ENCODE measurements around the gene RERE. TPM values are rescaled to one million over a fixed set of nuclear protein-coding genes. Genes with fewer than 3 reads are reported as not detected.

Gene RERE
- polyA plus RNA-seq, 1 of the 3 experiments (the other 2 are of a cell fraction): 8.1 TPM

DNA sequence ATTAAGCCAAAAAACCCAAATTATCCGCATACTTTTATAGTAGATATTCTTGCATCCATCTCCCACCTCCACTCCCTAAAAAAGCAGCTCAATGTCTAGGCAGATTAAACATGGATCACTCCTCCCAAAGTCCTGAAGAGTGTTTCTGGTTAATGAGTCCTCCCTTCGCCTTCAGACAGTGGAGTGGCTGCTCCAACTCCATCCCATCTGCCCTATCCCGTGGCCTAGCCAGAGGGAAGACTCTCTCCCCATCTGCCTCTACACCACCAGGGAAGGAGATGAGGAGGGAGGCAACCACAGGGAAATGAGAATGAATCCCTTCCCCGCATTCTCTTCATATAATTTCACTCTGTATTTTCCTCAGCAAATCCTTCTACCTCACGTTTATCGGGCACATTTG lies 395.7 kb downstream of the RERE start:
- Histone ChIP-seq H3K36me3 (replicated peaks in 1 of 2; ENCODE audit: control insufficient read depth in 1 of 2, insufficient read depth in 2 of 2, low read length in 1 of 2) (peaks cover 32 to 44% of the 10 kb centered on the region in 2 experiments), H3K4me1 (ENCODE audit: control insufficient read depth in 1 of 2, insufficient read depth in 2 of 2, low read depth in 1 of 2, low read length in 1 of 2) (peaks cover 31 to 35% of the 10 kb centered on the region in 2 experiments; a peak in 3 of 4 replicates), H2AFZ (ENCODE audit: low read depth) (no peak overlapping the region), H3K9me2 (no peaks in the 10 kb centered on the region), H3K27me3 (ENCODE audit: insufficient read depth) (no peaks in the 10 kb centered on the region), H3K27ac (ENCODE audit: low read depth in 2 of 2, low read length in 1 of 2) (peak overlapping the region; percentile 55 to 83), H3K79me2 (ENCODE audit: insufficient read depth) (peaks cover 65% of the 10 kb centered on the region), H3K9me3 (no peaks in the 10 kb centered on the region), H3K4me2 (peak overlapping the region; percentile 89), H3K9ac (peak overlapping the region; percentile 87; the same call in 1 of the 2 replicates), H3K4me3 (ENCODE audit: low read depth in 2 of 2, low read length in 1 of 2) (peak overlapping the region; percentile 77 to 84; a peak in 2 of 4 replicates), H4K20me1 (ENCODE audit: insufficient read depth) (peaks cover 19% of the 10 kb centered on the region; the same call in 1 of the 2 replicates), H3F3A (replicated peaks; ENCODE audit: insufficient read depth) (peaks cover 22% of the 10 kb centered on the region)
- POLR2A ChIA-PET: interaction anchor here (0.6 kb wide), 1 partner anchor 1211 kb away, joined by 4 read pairs; no protein-coding TSS in a partner anchor
- TF ChIP-seq, protein P1, sequence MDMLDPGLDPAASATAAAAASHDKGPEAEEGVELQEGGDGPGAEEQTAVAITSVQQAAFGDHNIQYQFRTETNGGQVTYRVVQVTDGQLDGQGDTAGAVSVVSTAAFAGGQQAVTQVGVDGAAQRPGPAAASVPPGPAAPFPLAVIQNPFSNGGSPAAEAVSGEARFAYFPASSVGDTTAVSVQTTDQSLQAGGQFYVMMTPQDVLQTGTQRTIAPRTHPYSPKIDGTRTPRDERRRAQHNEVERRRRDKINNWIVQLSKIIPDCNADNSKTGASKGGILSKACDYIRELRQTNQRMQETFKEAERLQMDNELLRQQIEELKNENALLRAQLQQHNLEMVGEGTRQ (IDR thresholded peaks at IDR 0.05; ENCODE audit: borderline replicate concordance, low read depth, low read length): no peak
- TF ChIP-seq, protein P2, sequence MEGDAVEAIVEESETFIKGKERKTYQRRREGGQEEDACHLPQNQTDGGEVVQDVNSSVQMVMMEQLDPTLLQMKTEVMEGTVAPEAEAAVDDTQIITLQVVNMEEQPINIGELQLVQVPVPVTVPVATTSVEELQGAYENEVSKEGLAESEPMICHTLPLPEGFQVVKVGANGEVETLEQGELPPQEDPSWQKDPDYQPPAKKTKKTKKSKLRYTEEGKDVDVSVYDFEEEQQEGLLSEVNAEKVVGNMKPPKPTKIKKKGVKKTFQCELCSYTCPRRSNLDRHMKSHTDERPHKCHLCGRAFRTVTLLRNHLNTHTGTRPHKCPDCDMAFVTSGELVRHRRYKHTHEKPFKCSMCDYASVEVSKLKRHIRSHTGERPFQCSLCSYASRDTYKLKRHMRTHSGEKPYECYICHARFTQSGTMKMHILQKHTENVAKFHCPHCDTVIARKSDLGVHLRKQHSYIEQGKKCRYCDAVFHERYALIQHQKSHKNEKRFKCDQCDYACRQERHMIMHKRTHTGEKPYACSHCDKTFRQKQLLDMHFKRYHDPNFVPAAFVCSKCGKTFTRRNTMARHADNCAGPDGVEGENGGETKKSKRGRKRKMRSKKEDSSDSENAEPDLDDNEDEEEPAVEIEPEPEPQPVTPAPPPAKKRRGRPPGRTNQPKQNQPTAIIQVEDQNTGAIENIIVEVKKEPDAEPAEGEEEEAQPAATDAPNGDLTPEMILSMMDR (IDR thresholded peaks at IDR 0.05): no peak
- TF ChIP-seq YY1 (IDR thresholded peaks at IDR 0.05; ENCODE audit: low read depth): no peak
- TF ChIP-seq FOXM1 (IDR thresholded peaks at IDR 0.05; ENCODE audit: low read depth): no peak
- no peak for TF ChIP-seq FOXJ3 (CRISPR knock-in tag; IDR thresholded peaks at IDR 0.05)
- TF ChIP-seq, protein P3, sequence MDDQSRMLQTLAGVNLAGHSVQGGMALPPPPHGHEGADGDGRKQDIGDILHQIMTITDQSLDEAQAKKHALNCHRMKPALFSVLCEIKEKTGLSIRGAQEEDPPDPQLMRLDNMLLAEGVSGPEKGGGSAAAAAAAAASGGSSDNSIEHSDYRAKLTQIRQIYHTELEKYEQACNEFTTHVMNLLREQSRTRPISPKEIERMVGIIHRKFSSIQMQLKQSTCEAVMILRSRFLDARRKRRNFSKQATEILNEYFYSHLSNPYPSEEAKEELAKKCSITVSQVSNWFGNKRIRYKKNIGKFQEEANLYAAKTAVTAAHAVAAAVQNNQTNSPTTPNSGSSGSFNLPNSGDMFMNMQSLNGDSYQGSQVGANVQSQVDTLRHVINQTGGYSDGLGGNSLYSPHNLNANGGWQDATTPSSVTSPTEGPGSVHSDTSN (IDR thresholded peaks at IDR 0.05): no peak
- TF ChIP-seq CHD2 (IDR thresholded peaks at IDR 0.05; ENCODE audit: low read length, partially characterized antibody): no peak
- 55% methylated on average over 6 of the region's 6 CpGs for WGBS (ENCODE audit: low lambda C conversion rate)
- no peak for DNase-seq
- CTCF ChIA-PET: interaction anchor here (1.0 to 1.5 kb wide), 3 partner anchors 10 to 427 kb away, joined by 3 to 5 read pairs (median 4); no protein-coding TSS in a partner anchor

DNA sequence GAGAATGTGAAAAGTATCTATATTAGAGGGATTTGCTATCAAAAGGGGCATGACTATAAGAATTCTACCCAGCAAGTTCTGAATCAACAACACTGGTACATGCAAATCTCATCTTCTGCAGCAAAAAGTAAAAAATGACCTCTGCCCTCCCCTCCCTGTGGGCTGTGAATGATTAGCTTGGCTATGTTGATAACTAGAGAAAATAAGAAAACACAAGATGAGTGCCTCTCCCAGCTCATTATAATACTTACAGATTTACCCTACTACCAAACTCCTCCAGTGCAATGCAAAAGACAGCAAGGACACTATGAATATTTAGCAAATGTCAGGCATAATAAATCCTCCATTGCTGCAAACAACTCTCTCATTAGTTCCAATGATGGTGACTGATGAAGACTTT lies 397.1 kb downstream of the RERE start:
- Histone ChIP-seq H3K79me2 (ENCODE audit: insufficient read depth) (peaks cover 74% of the 10 kb centered on the region), H3K36me3 (replicated peaks in 1 of 2; ENCODE audit: control insufficient read depth in 1 of 2, insufficient read depth in 2 of 2, low read length in 1 of 2) (peaks cover 41 to 53% of the 10 kb centered on the region in 2 experiments), H3K9me2 (no peaks in the 10 kb centered on the region), H3K9ac (no peak overlapping the region; the same call in 1 of the 2 replicates), H3K27me3 (ENCODE audit: insufficient read depth) (no peaks in the 10 kb centered on the region), H3K9me3 (no peaks in the 10 kb centered on the region), H4K20me1 (ENCODE audit: insufficient read depth) (peaks cover 19% of the 10 kb centered on the region; the same call in 1 of the 2 replicates), H3K4me2 (peak overlapping the region; percentile 89), H3F3A (replicated peaks; ENCODE audit: insufficient read depth) (peaks cover 25% of the 10 kb centered on the region), H2AFZ (ENCODE audit: low read depth) (no peak overlapping the region), H3K4me1 (ENCODE audit: control insufficient read depth in 1 of 2, insufficient read depth in 2 of 2, low read depth in 1 of 2, low read length in 1 of 2) (peaks cover 29 to 36% of the 10 kb centered on the region in 2 experiments; a peak in 3 of 4 replicates), H3K27ac (ENCODE audit: low read depth in 2 of 2, low read length in 1 of 2) (peak overlapping the region in 1 of 2 experiments; percentile 83; a peak in 2 of 4 replicates), H3K4me3 (ENCODE audit: low read depth in 2 of 2, low read length in 1 of 2) (peak overlapping the region; percentile 77 to 84; a peak in 2 of 4 replicates)
- no peak for DNase-seq
- CTCF ChIA-PET: interaction anchor here (1.5 kb wide), 1 partner anchor 141 kb away, joined by 4 read pairs; no protein-coding TSS in a partner anchor
- POLR2A ChIA-PET: no interaction called here
- TF ChIP-seq, protein P4, sequence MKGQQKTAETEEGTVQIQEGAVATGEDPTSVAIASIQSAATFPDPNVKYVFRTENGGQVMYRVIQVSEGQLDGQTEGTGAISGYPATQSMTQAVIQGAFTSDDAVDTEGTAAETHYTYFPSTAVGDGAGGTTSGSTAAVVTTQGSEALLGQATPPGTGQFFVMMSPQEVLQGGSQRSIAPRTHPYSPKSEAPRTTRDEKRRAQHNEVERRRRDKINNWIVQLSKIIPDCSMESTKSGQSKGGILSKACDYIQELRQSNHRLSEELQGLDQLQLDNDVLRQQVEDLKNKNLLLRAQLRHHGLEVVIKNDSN (IDR thresholded peaks at IDR 0.05; ENCODE audit: borderline replicate concordance, low read depth): no peak
- no peak for TF ChIP-seq NFIC (IDR thresholded peaks at IDR 0.05; ENCODE audit: borderline replicate concordance)
- TF ChIP-seq, protein P2 (IDR thresholded peaks at IDR 0.05): no peak
- TF ChIP-seq EP300 (IDR thresholded peaks at IDR 0.05; ENCODE audit: borderline replicate concordance in 1 of 2, low read depth in 1 of 2, low read length in 1 of 2): no peak
- TF ChIP-seq TEAD4 (IDR thresholded peaks at IDR 0.05; ENCODE audit: borderline replicate concordance, insufficient read depth): no peak
- TF ChIP-seq, protein P1 (IDR thresholded peaks at IDR 0.05; ENCODE audit: borderline replicate concordance, low read depth, low read length): no peak
- TF ChIP-seq RXRA (IDR thresholded peaks at IDR 0.05; ENCODE audit: borderline replicate concordance, low read depth): no peak
- TF ChIP-seq CHD2 (IDR thresholded peaks at IDR 0.05; ENCODE audit: low read length, partially characterized antibody): no peak
- TF ChIP-seq, protein P5, sequence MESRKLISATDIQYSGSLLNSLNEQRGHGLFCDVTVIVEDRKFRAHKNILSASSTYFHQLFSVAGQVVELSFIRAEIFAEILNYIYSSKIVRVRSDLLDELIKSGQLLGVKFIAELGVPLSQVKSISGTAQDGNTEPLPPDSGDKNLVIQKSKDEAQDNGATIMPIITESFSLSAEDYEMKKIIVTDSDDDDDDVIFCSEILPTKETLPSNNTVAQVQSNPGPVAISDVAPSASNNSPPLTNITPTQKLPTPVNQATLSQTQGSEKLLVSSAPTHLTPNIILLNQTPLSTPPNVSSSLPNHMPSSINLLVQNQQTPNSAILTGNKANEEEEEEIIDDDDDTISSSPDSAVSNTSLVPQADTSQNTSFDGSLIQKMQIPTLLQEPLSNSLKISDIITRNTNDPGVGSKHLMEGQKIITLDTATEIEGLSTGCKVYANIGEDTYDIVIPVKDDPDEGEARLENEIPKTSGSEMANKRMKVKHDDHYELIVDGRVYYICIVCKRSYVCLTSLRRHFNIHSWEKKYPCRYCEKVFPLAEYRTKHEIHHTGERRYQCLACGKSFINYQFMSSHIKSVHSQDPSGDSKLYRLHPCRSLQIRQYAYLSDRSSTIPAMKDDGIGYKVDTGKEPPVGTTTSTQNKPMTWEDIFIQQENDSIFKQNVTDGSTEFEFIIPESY (IDR thresholded peaks at IDR 0.05; ENCODE audit: borderline replicate concordance, low read depth): no peak

Data from SK-N-SH (cell line).